OCI-LY3 (cell line): ENCODE results near the gene SLC39A13.
"Not testable (repeated sequence)": the region's sequence is repeated elsewhere in the genome, so short reads cannot be mapped to it uniquely, and the experiment has no call there.

Experiments
- EZH2phosphoT487 ChIP-seq: fragments of 200-600 bp; shearing (Covaris generic); IDR thresholded peaks from 2 replicates; pipeline ENCODE4 v1.6.1; 2018; ENCODE audit warnings: antibody characterized with exemption, mixed run types, low read depth
- TF ChIP-seq, protein P1 (sequence below): fragments of 200-600, 300-600 bp; sonication (generic); IDR thresholded peaks from 2 replicates; pipeline ENCODE4 v1.5.1; 2014; ENCODE audit warnings: antibody characterized with exemption, low read length, low read depth

DNA sequence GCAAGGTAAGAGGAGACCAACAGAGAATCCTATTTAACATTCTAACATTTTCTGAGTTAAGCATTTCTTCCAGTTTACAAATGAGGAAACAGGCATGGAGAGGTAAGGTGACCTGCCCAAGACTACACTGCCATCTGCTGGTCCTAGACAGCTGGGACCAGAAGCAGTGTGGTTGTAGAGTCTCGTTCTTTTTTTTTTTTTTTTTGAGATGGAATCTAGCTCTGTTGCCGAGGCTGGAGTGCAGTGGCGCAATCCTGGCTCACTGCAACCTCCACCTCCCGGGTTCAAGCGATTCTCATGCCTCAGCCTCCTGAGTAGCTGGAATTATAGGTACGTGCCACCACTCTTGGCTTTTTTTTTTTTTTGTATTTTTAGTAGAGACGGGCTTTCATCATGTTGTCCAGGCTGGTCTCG is 45.9 kb downstream of the SLC39A13 start:
- TF ChIP-seq, protein P1, sequence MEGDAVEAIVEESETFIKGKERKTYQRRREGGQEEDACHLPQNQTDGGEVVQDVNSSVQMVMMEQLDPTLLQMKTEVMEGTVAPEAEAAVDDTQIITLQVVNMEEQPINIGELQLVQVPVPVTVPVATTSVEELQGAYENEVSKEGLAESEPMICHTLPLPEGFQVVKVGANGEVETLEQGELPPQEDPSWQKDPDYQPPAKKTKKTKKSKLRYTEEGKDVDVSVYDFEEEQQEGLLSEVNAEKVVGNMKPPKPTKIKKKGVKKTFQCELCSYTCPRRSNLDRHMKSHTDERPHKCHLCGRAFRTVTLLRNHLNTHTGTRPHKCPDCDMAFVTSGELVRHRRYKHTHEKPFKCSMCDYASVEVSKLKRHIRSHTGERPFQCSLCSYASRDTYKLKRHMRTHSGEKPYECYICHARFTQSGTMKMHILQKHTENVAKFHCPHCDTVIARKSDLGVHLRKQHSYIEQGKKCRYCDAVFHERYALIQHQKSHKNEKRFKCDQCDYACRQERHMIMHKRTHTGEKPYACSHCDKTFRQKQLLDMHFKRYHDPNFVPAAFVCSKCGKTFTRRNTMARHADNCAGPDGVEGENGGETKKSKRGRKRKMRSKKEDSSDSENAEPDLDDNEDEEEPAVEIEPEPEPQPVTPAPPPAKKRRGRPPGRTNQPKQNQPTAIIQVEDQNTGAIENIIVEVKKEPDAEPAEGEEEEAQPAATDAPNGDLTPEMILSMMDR = peak; percentile 77
- not testable (repeated sequence) for TF ChIP-seq EZH2phosphoT487
